PC-3 (cell line): ENCODE measurements around the gene ANKRD52. TPM values are rescaled to one million over a fixed set of nuclear protein-coding genes. Genes with fewer than 3 reads are reported as not detected.
"Not testable (repeated sequence)": the region's sequence is repeated elsewhere in the genome, so short reads cannot be mapped to it uniquely, and the experiment has no call there.

Source experiments
- ATAC-seq: fragments of 200-7000 bp; cut with Tn5 transposase; 2 replicates; pipeline ENCODE4 v1.9.1; 2020; ENCODE audit warnings: mild to moderate bottlenecking, moderate library complexity
- BruUV-seq: library from RNA; stranded (reverse); fragments of 400-500 nt; replicated peaks from 2 replicates; lab custom pipeline; 2021; lab: Mats Ljungman, UMichigan
- CTCF ChIA-PET: fragments of 300-600 bp; sonication (Branson Sonifier 250); formaldehyde crosslinking; loops from one replicate; lab custom pipeline; 2022; ENCODE audit warnings: antibody characterized with exemption; lab: Charles Lee
- POLR2A ChIA-PET: fragments of 300-600 bp; sonication (Branson Sonifier 250); formaldehyde crosslinking; loops from one replicate; lab custom pipeline; 2022; ENCODE audit warnings: antibody characterized with exemption; ENCODE audit not compliant: unreplicated experiment; lab: Charles Lee
- DNase-seq: peaks from one replicate; pipeline ENCODE4 v3.0.0-alpha.2; 2015
- H2AFZ ChIP-seq: fragments of 300-600 bp; sonication (generic); 2 replicates; pipeline ENCODE4 v1.6.0; 2016; ENCODE audit warnings: antibody characterized with exemption, low read length
- H3F3A ChIP-seq: fragments of 300-600 bp; sonication (generic); one replicate; pipeline ENCODE4 v1.6.0; 2017; ENCODE audit warnings: antibody characterized with exemption, low read length, control low read depth, mild to moderate bottlenecking; ENCODE audit not compliant: unreplicated experiment
- H3K27ac ChIP-seq: fragments of 300-600 bp; sonication (generic); 2 replicates; pipeline ENCODE4 v1.5.1; 2016; ENCODE audit warnings: mild to moderate bottlenecking, low read length
- H3K27me3 ChIP-seq: fragments of 300-600 bp; sonication (generic); 2 replicates; pipeline ENCODE4 v1.6.1; 2016; ENCODE audit warnings: low read length, mixed read lengths
- H3K36me3 ChIP-seq: fragments of 300-600 bp; sonication (generic); 2 replicates; pipeline ENCODE4 v1.6.1; 2016; ENCODE audit warnings: low read depth, mixed run types, low read length, mixed read lengths
- H3K4me1 ChIP-seq: fragments of 300-600 bp; sonication (generic); 2 replicates; pipeline ENCODE4 v1.5.1; 2016; ENCODE audit warnings: low read length; ENCODE audit not compliant: insufficient read depth
- H3K4me2 ChIP-seq: fragments of 300-600 bp; sonication (generic); 2 replicates; pipeline ENCODE4 v1.6.0; 2016; ENCODE audit warnings: low read length
- H3K4me3 ChIP-seq: fragments of 300-600 bp; sonication (generic); 2 replicates; pipeline ENCODE4 v1.5.1; 2016; ENCODE audit warnings: mild to moderate bottlenecking, low read length, mixed read lengths
- H3K79me2 ChIP-seq: fragments of 300-600 bp; sonication (generic); 2 replicates; pipeline ENCODE4 v1.6.1; 2017; ENCODE audit warnings: low read length, mixed read lengths
- H3K9ac ChIP-seq: fragments of 300-600 bp; sonication (generic); 2 replicates; pipeline ENCODE4 v1.6.0; 2016; ENCODE audit warnings: mild to moderate bottlenecking, low read length
- H3K9me2 ChIP-seq: fragments of 300-600 bp; sonication (generic); replicated peaks from 2 replicates; pipeline ENCODE4 v1.6.1; 2016; ENCODE audit warnings: mixed run types, low read length, mixed read lengths
- H3K9me3 ChIP-seq: fragments of 300-600 bp; sonication (generic); 2 replicates; pipeline ENCODE4 v1.6.1; 2016; ENCODE audit warnings: low read length, mixed read lengths
- H4K20me1 ChIP-seq: fragments of 300-600 bp; sonication (generic); 2 replicates; pipeline ENCODE4 v1.6.1; 2016; ENCODE audit warnings: low read length, mixed read lengths
- EZH2 ChIP-seq: fragments of 300-600 bp; sonication (generic); IDR thresholded peaks from one replicate; pipeline ENCODE4 v1.6.1; 2017; ENCODE audit warnings: antibody characterized with exemption, mild to moderate bottlenecking, low read length; ENCODE audit not compliant: unreplicated experiment
- EZH2phosphoT487 ChIP-seq: fragments of 300-600 bp; sonication (generic); IDR thresholded peaks from 2 replicates; pipeline ENCODE4 v1.6.1; 2018; ENCODE audit warnings: mild to moderate bottlenecking, antibody characterized with exemption, low read length, borderline replicate concordance
- intact Hi-C: fragments of 100-400 bp; cut with micrococcal nuclease; formaldehyde crosslinking; loops from 2 replicates; pipeline ENCODE4 v1.9.0; 2023
- total RNA-seq: library from RNA; depleted of rRNA; stranded (reverse); fragments of >200 nt; gene quantifications from 2 replicates; pipeline ENCODE4 v1.2.3, GENCODE V29; 2014
- TF ChIP-seq, protein P1 (sequence below): fragments of 300-600 bp; sonication (generic); conservative IDR thresholded peaks from 2 replicates; pipeline ENCODE4 v1.5.1; 2017; ENCODE audit warnings: antibody characterized with exemption, low read depth, mild to moderate bottlenecking, low read length

Gene ANKRD52
- total RNA-seq, 1 experiment from 2014 or later = 19.1 TPM

- BruUV-seq = no TSS peak
- H2AFZ ChIP-seq = no peak overlapping the region
- no peak overlapping the region for H3K4me2 ChIP-seq
- intact Hi-C loops = loop anchor here (10.0 kb wide), 1 partner anchor 267 kb away; the partner anchor contains the start of gene SPRYD4
- H3K27me3 ChIP-seq = no peaks in the 10 kb centered on the region
- H3K9me3 ChIP-seq = no peaks in the 10 kb centered on the region
- ATAC-seq = peak; percentile 16; the same call in 1 of the 2 replicates
- no peaks in the 10 kb centered on the region for H3K79me2 ChIP-seq
- no peak overlapping the region for H3K9ac ChIP-seq
- ChIA-PET POLR2A (no interaction called here), CTCF (no interaction called here)
- H3K27ac ChIP-seq = no peak overlapping the region
- H3K4me3 ChIP-seq = no peak overlapping the region
- H3K4me1 ChIP-seq = no peaks in the 10 kb centered on the region
- DNase-seq = no peak
- TF ChIP-seq, protein P1, sequence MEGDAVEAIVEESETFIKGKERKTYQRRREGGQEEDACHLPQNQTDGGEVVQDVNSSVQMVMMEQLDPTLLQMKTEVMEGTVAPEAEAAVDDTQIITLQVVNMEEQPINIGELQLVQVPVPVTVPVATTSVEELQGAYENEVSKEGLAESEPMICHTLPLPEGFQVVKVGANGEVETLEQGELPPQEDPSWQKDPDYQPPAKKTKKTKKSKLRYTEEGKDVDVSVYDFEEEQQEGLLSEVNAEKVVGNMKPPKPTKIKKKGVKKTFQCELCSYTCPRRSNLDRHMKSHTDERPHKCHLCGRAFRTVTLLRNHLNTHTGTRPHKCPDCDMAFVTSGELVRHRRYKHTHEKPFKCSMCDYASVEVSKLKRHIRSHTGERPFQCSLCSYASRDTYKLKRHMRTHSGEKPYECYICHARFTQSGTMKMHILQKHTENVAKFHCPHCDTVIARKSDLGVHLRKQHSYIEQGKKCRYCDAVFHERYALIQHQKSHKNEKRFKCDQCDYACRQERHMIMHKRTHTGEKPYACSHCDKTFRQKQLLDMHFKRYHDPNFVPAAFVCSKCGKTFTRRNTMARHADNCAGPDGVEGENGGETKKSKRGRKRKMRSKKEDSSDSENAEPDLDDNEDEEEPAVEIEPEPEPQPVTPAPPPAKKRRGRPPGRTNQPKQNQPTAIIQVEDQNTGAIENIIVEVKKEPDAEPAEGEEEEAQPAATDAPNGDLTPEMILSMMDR = no peak
- TF ChIP-seq EZH2 (no peak), EZH2phosphoT487 (no peak)
- H3K9me2 ChIP-seq = no peaks in the 10 kb centered on the region
- no peaks in the 10 kb centered on the region for H4K20me1 ChIP-seq
- H3K36me3 ChIP-seq = no peaks in the 10 kb centered on the region
- H3F3A ChIP-seq = no peaks in the 10 kb centered on the region
Observed at GRCh38 chr12:56197921-56198635, 60.1 kb downstream of the ANKRD52 start.

- not testable (repeated sequence) for H3K4me1 ChIP-seq, BruUV-seq, H3K9ac ChIP-seq, H3K27ac ChIP-seq, H3F3A ChIP-seq, H2AFZ ChIP-seq, H3K79me2 ChIP-seq, H3K4me2 ChIP-seq, H3K27me3 ChIP-seq, H3K4me3 ChIP-seq, H3K9me3 ChIP-seq, H3K9me2 ChIP-seq, H3K36me3 ChIP-seq, H4K20me1 ChIP-seq
- intact Hi-C loops = loop anchor here (10.0 kb wide), 1 partner anchor 268 kb away; the partner anchor contains the start of gene SPRYD4
- DNase-seq (peak; percentile 50), ATAC-seq (peak; percentile 58)
- ChIA-PET CTCF (interaction anchor here (0.7 to 0.9 kb wide), 2 partner anchors 9 to 25 kb away, joined by 3 to 4 read pairs; partner anchors contain the start of gene RNF41), POLR2A (interaction anchor here (0.6 kb wide), 1 partner anchor 11 kb away, joined by 34 read pairs; no protein-coding TSS in a partner anchor)
Observed at GRCh38 chr12:56196818-56197550, 61.2 kb downstream of the ANKRD52 start.

- H3K4me3 ChIP-seq = no peak overlapping the region
- no peak overlapping the region for H3K9ac ChIP-seq
- ATAC-seq (no peak), DNase-seq (peak; percentile 96)
- H3K9me3 ChIP-seq = no peaks in the 10 kb centered on the region
- peak overlapping the region; percentile 82 for H2AFZ ChIP-seq
- H3K27ac ChIP-seq = no peak overlapping the region
- intact Hi-C loops = loop anchor here (1.0 to 10.0 kb wide), 2 partner anchors 31 to 272 kb away; partner anchors contain the start of genes NABP2 and SPRYD4
- H3F3A ChIP-seq = no peaks in the 10 kb centered on the region
- no peak overlapping the region for H3K4me2 ChIP-seq
- no peaks in the 10 kb centered on the region for H4K20me1 ChIP-seq
- ChIA-PET CTCF (no interaction called here), POLR2A (no interaction called here)
- no peaks in the 10 kb centered on the region for H3K36me3 ChIP-seq
- H3K4me1 ChIP-seq = peaks cover 10% of the 10 kb centered on the region
- H3K79me2 ChIP-seq = peaks cover 9% of the 10 kb centered on the region
- no peaks in the 10 kb centered on the region for H3K9me2 ChIP-seq
- no peak for TF ChIP-seq EZH2
- TF ChIP-seq, protein P1 = peak; percentile 90
- no peaks in the 10 kb centered on the region for H3K27me3 ChIP-seq
- BruUV-seq = no TSS peak
Observed at GRCh38 chr12:56193025-56193578, 65.1 kb downstream of the ANKRD52 start.
